Astrocyte (in vitro differentiated cells and primary cell): ENCODE results near the gene NBPF9.
"Not testable (repeated sequence)": the region's sequence is repeated elsewhere in the genome, so short reads cannot be mapped to it uniquely, and the experiment has no call there.

Source experiments
- CTCF ChIP-seq: IDR thresholded peaks from 2 replicates; pipeline ENCODE4 v1.5.1; 2011; ENCODE audit warnings: low read depth, mild to moderate bottlenecking, inconsistent platforms, low read length, moderate library complexity; ENCODE audit not compliant: insufficient read depth
- EZH2 ChIP-seq: IDR thresholded peaks from 2 replicates; pipeline ENCODE4 v1.6.1; 2012; ENCODE audit warnings: mild to moderate bottlenecking, low read length, inconsistent platforms; ENCODE audit not compliant: insufficient read depth

- not testable (repeated sequence) for TF ChIP-seq CTCF, EZH2
These were observed 89.8 kb downstream of the NBPF9 start for GRCh38 chr1:149013513-149013912.
